Measurements from ENCODE around the gene VPS26B.
"Not testable (repeated sequence)": the region's sequence is repeated elsewhere in the genome, so short reads cannot be mapped to it uniquely, and the experiment has no call there.

Gene VPS26B

DNA sequence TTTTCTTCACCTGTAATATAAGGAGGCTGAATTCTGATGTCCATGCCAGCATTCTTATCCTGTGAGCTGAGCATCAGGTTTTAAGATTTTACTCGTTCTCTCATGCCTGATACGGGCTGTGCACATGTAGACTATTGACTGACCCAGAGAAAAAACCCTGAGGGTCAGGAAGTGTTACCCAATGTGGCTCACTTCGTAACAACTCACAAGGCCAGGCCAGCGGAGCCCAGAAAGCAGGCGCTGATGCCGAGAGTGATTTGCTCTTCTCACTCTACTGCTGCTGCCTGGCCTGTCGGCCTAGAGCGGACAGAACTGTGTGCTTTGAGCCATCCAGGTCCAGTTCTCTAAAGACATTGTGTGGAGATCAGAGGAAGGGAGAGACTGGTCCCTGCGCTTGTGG lies 17.9 kb downstream of the VPS26B start:
- H3K27me3 Mint-ChIP-seq, result no peaks in the 10 kb centered on the region
- peaks cover 45% of the 10 kb centered on the region for H3K36me3 Mint-ChIP-seq

DNA sequence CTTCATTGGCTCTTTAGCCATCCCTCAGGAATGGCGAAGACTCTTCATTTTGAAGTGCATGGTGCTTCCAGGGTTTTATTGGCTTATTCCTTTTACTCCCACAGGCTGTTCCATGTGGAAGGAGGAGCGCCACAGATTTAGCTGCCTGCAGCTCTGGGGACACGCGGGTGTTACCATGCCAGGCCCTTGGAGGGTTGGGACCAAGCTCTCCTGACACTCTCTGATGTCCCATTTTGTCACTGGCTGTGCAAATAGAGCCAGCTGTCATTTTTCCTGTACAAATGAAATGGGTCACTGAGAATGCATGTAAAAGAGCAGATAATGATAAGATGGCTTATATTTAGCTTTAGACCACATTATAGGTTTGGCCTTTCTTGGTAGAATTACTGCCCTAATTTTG lies 19.4 kb downstream of the VPS26B start:
- no peaks in the 10 kb centered on the region for H3K27me3 Mint-ChIP-seq
- no peak overlapping the region for H3K4me3 Mint-ChIP-seq
- no peaks in the 10 kb centered on the region for H3K9me3 Mint-ChIP-seq

More for the DNA sequence above, 17.9 kb downstream of the VPS26B start:
- no peak overlapping the region for H3K4me3 Mint-ChIP-seq
- H3K4me1 Mint-ChIP-seq, result no peaks in the 10 kb centered on the region
- CTCF ChIA-PET, result interaction anchor here (0.7 kb wide), 1 partner anchor 19 kb away, joined by 3 read pairs; no protein-coding TSS in a partner anchor
- no peak overlapping the region for H3K27ac Mint-ChIP-seq
- H3K9me3 Mint-ChIP-seq, result no peaks in the 10 kb centered on the region
- no peak for DNase-seq

DNA sequence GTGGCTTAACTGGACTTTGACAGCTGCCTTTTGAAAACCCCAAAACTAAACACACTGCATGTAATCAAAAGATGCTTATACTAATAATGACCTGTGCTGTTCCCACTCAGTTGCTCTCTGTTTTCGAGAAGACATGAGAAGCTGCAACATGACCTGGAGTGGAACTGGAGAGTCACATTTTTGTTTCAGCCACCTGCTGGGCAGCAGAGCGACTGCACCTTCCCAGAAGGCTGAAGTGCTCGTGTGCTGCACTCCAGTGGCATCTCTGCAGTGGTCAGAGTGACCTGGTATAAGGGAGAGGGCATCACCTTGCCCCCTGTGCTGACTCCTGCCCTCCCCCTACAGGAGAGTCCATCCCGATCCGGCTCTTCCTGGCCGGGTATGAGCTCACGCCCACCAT lies 20.1 kb downstream of the VPS26B start:
- Mint-ChIP-seq H3K4me1 (peaks cover 8% of the 10 kb centered on the region), H3K36me3 (peaks cover 50% of the 10 kb centered on the region), H3K4me3 (no peak overlapping the region), H3K9me3 (no peaks in the 10 kb centered on the region), H3K27ac (no peak overlapping the region), H3K27me3 (no peaks in the 10 kb centered on the region)
- CTCF ChIA-PET, result interaction anchor here (0.6 to 3.1 kb wide), 9 partner anchors 9 to 79 kb away, joined by 3 to 32 read pairs (median 4); partner anchors contain the start of genes NCAPD3 and VPS26B
- DNase-seq, result peak; percentile 41

More for the DNA sequence above, 19.4 kb downstream of the VPS26B start:
- no peak overlapping the region for H3K27ac Mint-ChIP-seq
- CTCF ChIA-PET, result interaction anchor here (0.6 to 3.1 kb wide), 10 partner anchors 8 to 194 kb away, joined by 3 to 32 read pairs (median 4); partner anchors contain the start of genes NCAPD3 and VPS26B
- no peak for DNase-seq
- H3K4me1 Mint-ChIP-seq, result peaks cover 3% of the 10 kb centered on the region
- H3K36me3 Mint-ChIP-seq, result peaks cover 48% of the 10 kb centered on the region

DNA sequence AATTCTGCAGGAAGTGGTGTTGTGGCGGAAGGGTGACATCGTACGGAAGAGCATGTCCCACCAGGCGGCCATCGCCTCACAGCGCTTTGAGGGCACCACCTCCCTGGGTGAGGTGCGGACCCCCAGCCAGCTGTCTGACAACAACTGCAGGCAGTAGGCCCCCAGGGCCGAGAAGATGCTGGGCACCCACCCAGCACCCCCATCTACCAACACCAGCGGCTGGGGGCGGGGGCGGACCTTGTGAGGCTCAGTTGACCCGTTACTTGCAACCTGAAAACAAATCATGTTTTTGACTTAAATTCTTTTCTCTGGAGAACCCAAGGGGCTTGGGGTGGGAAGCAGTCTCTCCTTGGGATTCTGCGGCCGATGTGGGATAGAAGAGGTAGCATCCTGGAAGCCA lies 21.0 kb downstream of the VPS26B start:
- Mint-ChIP-seq H3K36me3 (peaks cover 44% of the 10 kb centered on the region), H3K27me3 (no peaks in the 10 kb centered on the region)
- CTCF ChIA-PET, result interaction anchor here (0.8 to 3.1 kb wide), 5 partner anchors 19 to 122 kb away, joined by 3 to 32 read pairs (median 4); partner anchors contain the start of gene VPS26B

DNA sequence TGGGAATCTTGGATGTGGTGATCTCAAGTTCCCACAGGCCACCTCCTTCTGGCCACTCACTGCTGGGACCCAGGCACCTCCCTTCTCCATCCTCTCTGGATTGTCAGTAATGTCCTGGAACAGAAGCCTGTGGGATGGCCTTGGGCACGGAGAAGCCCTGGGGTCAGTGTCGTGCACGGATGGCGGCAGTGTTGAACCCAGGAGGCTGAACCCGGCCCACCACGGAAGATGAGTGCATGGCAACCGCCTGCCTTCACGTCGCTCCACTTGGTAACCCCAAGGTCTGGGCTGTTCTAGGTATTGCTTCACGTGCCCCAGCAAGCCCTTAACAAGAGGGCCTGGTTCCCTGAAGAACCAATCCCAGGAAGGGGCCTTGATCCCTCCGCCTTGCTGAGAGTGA lies 21.6 kb downstream of the VPS26B start:
- Mint-ChIP-seq H3K9me3 (no peaks in the 10 kb centered on the region), H3K36me3 (peaks cover 44% of the 10 kb centered on the region), H3K4me1 (peaks cover 8% of the 10 kb centered on the region), H3K4me3 (no peak overlapping the region), H3K27me3 (no peaks in the 10 kb centered on the region), H3K27ac (no peak overlapping the region)
- CTCF ChIA-PET, result interaction anchor here (3.1 kb wide), 1 partner anchor 37 kb away, joined by 32 read pairs; no protein-coding TSS in a partner anchor
- DNase-seq, result no peak

More for the DNA sequence above, 21.0 kb downstream of the VPS26B start:
- no peak overlapping the region for H3K27ac Mint-ChIP-seq
- no peaks in the 10 kb centered on the region for H3K9me3 Mint-ChIP-seq
- DNase-seq, result no peak
- H3K4me1 Mint-ChIP-seq, result peaks cover 8% of the 10 kb centered on the region
- H3K4me3 Mint-ChIP-seq, result no peak overlapping the region

DNA sequence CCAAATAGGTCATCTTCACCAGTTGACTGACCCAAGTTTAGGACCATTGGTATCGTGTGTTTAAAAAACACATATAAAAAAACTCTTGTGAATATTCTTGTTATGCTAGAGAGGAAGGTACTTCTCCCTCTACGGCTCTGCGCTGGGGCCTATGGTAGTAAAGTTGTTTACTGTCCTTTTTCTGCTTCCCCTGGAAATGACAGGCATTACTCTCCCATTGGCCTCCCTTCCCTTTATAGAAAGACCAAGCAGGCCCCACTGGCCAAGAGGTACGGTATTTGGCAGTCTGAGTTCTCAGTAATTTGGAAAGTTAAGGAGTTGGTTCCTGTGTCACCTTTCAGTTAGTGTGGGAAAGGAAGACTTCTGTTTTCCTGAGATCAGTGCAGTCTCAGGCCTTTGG lies 22.2 kb downstream of the VPS26B start:
- no peak for DNase-seq
- Mint-ChIP-seq H3K9me3 (no peaks in the 10 kb centered on the region), H3K27me3 (no peaks in the 10 kb centered on the region), H3K4me3 (no peak overlapping the region), H3K36me3 (peaks cover 44% of the 10 kb centered on the region), H3K27ac (peak overlapping the region; percentile 51), H3K4me1 (peaks cover 14% of the 10 kb centered on the region)
- CTCF ChIA-PET, result no interaction called here

DNA sequence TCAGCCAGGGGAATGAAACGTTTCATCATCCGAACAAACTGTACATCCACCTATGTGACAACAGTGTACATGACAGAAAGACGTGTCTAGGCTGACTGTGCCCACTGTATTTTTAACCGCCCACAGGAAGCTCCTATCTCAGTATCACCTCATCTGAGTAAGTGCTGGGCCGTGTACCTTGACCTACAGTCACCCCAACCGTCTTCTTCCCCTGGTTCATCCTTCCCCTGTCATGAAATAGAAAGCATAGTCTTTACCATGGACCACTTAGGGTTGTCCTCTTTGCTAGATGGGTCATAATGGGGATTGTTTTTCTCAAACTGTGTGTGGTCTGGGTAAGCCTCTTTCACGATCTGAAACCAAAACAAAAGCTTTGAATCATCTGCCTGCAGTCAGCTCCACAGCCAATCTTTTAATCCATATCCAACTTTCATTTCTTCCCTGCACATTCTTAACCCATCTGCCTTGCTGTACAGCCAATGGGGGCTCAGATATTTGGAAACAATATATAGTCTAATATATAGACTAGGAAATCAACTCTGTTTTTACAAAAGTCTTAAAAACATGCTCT lies 24.5 kb downstream of the VPS26B start:
- H3K4me3 Mint-ChIP-seq, result no peak overlapping the region
- H3K27ac Mint-ChIP-seq, result peak overlapping the region; percentile 54
- CTCF ChIA-PET, result interaction anchor here (1.1 to 2.0 kb wide), 3 partner anchors 13 to 27 kb away, joined by 3 to 7 read pairs (median 3); partner anchors contain the start of genes GLB1L3 and VPS26B

DNA sequence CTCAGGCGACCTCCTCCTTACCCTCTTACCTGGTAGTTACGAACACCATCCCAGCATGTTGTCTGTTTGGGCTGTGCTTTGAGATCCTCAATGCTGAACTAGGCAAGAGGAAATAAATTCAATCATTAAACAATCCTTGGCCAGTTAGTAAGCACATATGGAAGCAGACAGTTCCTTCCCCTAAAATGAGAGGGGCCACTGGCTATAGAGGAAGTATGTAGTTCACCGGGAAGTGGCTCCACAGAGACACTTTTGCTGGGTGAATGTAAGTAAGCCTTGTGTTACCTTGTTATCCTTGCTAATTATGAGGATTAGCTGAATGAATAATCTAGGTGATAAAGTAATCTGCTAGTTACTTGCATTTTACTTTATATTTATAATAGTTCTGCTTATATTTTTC lies 25.8 kb downstream of the VPS26B start:
- Mint-ChIP-seq H3K27ac (no peak overlapping the region), H3K36me3 (peaks cover 24% of the 10 kb centered on the region), H3K9me3 (no peaks in the 10 kb centered on the region), H3K4me3 (no peak overlapping the region), H3K4me1 (peaks cover 38% of the 10 kb centered on the region), H3K27me3 (no peaks in the 10 kb centered on the region)
- no peak for DNase-seq
- CTCF ChIA-PET, result interaction anchor here (0.6 kb wide), 1 partner anchor 42 kb away, joined by 3 read pairs; no protein-coding TSS in a partner anchor

More for the DNA sequence above, 24.5 kb downstream of the VPS26B start:
- Mint-ChIP-seq H3K27me3 (no peaks in the 10 kb centered on the region), H3K9me3 (no peaks in the 10 kb centered on the region), H3K36me3 (peaks cover 32% of the 10 kb centered on the region), H3K4me1 (peaks cover 26% of the 10 kb centered on the region)
- DNase-seq, result no peak

DNA sequence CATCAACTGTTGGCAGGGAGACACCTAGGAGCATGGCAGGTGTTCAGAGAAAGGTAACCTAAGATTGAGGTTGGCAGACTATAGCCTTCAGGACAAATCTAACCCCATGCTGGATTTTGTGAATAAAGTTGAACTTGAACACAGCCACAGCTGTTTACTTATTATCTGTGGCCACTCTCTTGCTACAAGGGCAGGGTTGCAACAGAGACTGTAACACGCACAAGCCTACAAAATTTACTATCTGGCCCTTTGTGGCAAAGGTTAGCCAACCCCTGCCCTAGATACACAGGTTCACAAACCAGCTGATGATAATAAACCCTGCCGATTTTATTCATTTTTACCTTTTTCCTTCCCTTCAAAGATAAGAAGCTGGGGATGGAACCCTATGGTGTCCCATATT lies 26.2 kb downstream of the VPS26B start:
- DNase-seq, result no peak
- no peak overlapping the region for H3K4me3 Mint-ChIP-seq
- no peaks in the 10 kb centered on the region for H3K27me3 Mint-ChIP-seq
- H3K36me3 Mint-ChIP-seq, result peaks cover 24% of the 10 kb centered on the region
- no peaks in the 10 kb centered on the region for H3K9me3 Mint-ChIP-seq
- peaks cover 42% of the 10 kb centered on the region for H3K4me1 Mint-ChIP-seq
- CTCF ChIA-PET, result interaction anchor here (0.6 to 2.5 kb wide), 3 partner anchors 11 to 62 kb away, joined by 3 to 19 read pairs (median 3); no protein-coding TSS in a partner anchor
- H3K27ac Mint-ChIP-seq, result no peak overlapping the region

DNA sequence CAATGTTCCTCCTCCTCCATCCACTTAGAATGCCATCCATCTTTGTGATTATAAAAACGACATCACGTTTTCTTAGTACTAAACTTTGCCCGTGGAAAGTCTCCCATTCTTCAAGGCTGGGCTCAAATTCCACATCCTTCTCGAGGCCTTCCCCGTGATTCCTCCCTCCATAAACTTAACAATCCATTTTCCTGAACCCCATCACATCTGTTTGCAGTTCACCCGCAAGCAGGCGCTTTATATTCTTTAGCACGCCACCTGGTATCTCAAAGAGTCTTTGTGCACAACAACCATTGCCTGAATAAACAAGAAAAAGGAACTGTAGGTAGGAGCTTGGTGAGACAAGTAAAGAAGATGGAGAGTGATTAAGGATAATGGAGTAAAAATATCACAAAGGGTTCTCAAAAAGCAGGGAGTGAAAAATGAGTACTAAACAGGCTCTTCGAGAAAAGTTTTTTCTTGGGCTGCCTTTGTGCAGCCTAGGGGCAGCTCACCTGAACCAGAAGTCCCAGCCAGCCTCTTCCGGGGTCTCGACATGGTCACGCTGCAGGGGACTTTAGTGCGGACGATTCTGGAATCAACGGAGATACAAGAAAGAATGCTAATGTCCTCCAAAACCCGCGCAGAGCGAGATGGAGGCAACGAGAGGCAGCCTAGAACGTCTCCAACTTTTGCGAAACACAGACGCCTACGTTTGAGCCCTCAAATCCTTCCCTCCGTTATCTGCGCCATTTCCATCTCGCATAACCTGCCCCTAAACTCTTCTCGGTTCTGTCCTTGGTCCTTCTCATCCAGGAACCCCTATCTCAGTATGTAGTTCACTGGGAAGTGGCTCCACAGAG lies 28.1 kb downstream of the VPS26B start:
- peak; percentile 49 for DNase-seq
- CTCF ChIA-PET, result interaction anchor here (1.0 to 2.5 kb wide), 4 partner anchors 10 to 45 kb away, joined by 3 to 19 read pairs (median 3); no protein-coding TSS in a partner anchor
- no peaks in the 10 kb centered on the region for H3K27me3 Mint-ChIP-seq
- no peaks in the 10 kb centered on the region for H3K9me3 Mint-ChIP-seq
- H3K27ac Mint-ChIP-seq, result peak overlapping the region; percentile 85
- peaks cover 44% of the 10 kb centered on the region for H3K4me1 Mint-ChIP-seq
- peaks cover 23% of the 10 kb centered on the region for H3K36me3 Mint-ChIP-seq
- peak overlapping the region; percentile 94 for H3K4me3 Mint-ChIP-seq

DNA sequence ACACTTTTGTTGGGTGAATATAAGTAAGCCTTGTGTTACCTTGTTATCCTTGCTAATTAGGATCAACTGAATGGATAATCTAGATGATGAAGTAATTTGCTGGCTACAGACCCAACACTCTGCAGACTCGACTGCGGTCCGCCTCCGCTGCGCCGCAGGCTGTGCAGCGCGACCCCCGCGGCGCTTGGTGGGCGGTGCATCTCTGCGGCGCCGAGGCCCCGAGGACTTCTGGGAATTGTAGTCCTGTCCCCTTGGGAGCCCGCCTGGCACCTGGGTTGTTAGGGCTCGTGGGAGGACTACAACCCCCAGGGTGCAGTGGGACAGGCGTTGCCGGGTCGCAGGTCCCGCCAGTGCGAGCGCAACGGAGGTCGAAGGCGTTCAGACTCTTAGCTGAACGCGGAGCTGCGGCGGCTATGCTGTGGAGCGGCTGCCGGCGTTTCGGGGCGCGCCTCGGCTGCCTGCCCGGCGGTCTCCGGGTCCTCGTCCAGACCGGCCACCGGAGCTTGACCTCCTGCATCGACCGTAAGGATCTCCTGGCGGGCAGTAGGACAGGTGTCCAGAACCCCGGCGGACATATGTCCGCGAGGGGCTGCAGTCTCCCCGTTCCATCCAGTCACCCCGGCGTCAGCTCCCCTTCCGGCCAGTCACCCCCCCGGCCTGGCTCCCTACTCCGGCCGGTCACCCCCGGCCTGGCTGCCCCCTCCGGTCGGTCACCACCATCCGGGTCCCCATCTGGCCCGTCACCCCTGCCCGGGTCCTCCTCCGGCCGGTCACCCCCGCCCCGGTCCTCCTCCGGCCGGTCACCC lies 28.9 kb downstream of the VPS26B start, which contains the start of the genes ACAD8 and THYN1:
Gene ACAD8 (plus strand): TSS at position 381 of the 806 bp plus-strand sequence. CDS start 33 bp downstream, at position 414.
Gene THYN1 (minus strand): TSS at position 165 of the 806 bp plus-strand sequence. CDS start 470 bp downstream, outside the sequence.
- peak within 1 kb of the TSS; percentile 85 for H3K27ac Mint-ChIP-seq
- CTCF ChIA-PET, result interaction anchor here (1.3 to 2.5 kb wide), 2 partner anchors 9 kb away, joined by 4 to 19 read pairs; no protein-coding TSS in a partner anchor
- peaks cover 44% of the 10 kb centered on the region for H3K4me1 Mint-ChIP-seq
- H3K9me3 Mint-ChIP-seq, result no peaks in the 10 kb centered on the region
- DNase-seq, result peak; percentile 98
- H3K4me3 Mint-ChIP-seq, result peak within 1 kb of the TSS; percentile 94
- peaks cover 21% of the 10 kb centered on the region for H3K36me3 Mint-ChIP-seq
- H3K27me3 Mint-ChIP-seq, result no peaks in the 10 kb centered on the region

DNA sequence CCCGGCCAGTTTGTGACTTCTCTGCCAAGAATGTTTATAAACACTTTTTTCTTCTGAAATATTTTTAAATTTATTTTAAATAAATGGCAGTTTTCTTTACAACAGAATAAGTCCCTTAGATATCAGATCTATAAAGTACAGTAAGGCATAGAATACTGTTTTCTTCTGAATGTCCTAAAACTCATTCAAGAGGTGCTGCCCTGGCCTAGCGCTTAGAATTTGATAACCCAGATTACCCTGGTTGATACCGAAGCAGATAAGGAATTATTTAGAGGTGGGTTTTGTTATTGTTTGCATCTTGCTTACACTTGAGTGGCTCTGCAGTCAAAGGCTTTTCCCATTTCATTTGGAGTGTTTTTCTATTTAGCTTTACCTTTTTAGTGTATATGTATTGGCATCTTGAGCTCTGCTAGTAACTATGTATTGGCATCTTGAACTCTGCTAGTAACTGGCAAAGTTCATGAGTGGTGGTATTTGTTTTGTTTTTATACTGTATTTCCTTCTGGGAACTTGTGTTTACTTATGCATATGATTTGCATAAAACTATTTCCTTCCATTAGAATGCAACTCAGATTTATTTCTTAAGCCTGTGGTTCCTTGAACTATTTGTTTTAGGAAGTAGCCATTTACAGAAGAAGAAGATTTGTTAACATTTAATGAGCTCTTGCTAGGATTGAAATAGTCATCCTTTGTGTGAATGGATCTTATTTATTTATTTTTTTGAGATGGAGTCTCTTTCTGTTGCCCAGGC lies 30.1 kb downstream of the VPS26B start:
- DNase-seq, result no peak
- Mint-ChIP-seq H3K27ac (no peak overlapping the region), H3K4me1 (peaks cover 38% of the 10 kb centered on the region), H3K36me3 (peaks cover 19% of the 10 kb centered on the region), H3K27me3 (no peaks in the 10 kb centered on the region), H3K9me3 (no peaks in the 10 kb centered on the region), H3K4me3 (peak overlapping the region; percentile 94)
- CTCF ChIA-PET, result interaction anchor here (1.0 to 1.3 kb wide), 3 partner anchors 7 to 22 kb away, joined by 3 to 6 read pairs (median 4); partner anchors contain the start of gene GLB1L3

DNA sequence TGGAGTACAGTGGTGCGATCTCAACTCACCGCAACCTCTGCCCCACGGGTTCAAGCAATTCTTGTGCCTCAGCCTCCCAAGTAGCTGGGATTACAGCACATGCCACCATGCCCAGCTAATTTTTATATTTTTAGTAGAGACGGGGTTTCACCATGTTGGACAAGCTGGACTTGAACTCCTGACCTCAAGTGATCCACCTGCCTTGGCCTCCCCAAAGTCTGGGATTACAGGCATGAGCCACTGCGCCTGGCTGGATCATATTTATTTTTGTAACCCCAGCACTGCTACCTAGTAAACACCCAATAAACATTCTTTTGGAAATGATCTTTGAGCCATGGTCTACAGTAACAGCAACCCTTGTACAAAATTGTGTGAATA lies 30.7 kb downstream of the VPS26B start:
- not testable (repeated sequence) for H3K27me3 Mint-ChIP-seq, H3K9me3 Mint-ChIP-seq, DNase-seq, H3K27ac Mint-ChIP-seq
- H3K4me1 Mint-ChIP-seq, result peaks cover 42% of the 10 kb centered on the region
- peaks cover 21% of the 10 kb centered on the region for H3K36me3 Mint-ChIP-seq
- peak overlapping the region; percentile 51 for H3K4me3 Mint-ChIP-seq
- CTCF ChIA-PET, result interaction anchor here (1.0 to 1.2 kb wide), 2 partner anchors 19 to 21 kb away, joined by 3 to 6 read pairs; partner anchors contain the start of gene GLB1L3
